ENCODE results near the gene ID1.
"Not testable (repeated sequence)": the region's sequence is repeated elsewhere in the genome, so short reads cannot be mapped to it uniquely, and the experiment has no call there.

Gene ID1

GRCh38 chr20:31573555-31574321 is 31.4 kb upstream of the ID1 start:
- DNase-seq (ENCODE audit: low spot score), result no peak

DNA sequence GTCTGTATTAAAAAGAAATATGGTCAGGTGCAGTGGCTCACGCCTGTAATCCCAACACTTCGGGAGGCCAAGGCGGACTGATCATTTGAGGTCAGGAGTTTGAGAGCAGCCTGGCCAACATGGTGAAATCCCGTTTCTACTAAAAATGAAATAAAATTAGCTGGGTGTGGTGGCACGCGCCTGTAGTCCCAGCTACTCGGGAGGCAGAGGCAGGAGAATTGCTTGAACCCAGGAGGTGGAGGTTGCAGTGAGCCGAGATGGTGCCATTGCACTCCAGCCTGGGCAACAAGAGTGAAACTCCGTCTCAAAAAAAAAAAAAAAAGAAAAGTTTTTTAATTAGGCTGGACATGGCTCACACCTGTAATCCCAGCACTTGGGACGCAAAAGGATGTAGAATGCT is 30.1 kb upstream of the ID1 start:
- DNase-seq (ENCODE audit: low spot score), result not testable (repeated sequence)

DNA sequence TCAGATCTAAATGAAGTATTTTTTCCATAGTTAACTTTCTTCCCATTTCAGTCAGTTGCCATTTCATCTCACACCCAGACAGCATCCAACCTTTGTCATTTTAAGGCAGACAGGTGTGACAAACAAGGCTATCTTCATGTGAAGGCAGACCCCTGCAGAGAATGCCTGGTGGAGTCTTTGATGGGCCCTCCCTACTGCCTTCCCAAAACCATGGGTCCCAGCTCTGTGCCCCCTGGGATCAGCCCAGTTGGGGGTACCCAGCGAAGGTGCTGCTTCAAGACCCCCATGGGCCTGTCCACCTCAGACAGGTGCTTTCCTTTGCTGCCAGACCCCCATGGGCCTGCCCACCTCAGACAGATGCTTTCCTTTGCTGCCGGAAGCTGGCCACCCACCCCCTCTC is 28.3 kb upstream of the ID1 start:
- no peak for DNase-seq (ENCODE audit: low spot score)

DNA sequence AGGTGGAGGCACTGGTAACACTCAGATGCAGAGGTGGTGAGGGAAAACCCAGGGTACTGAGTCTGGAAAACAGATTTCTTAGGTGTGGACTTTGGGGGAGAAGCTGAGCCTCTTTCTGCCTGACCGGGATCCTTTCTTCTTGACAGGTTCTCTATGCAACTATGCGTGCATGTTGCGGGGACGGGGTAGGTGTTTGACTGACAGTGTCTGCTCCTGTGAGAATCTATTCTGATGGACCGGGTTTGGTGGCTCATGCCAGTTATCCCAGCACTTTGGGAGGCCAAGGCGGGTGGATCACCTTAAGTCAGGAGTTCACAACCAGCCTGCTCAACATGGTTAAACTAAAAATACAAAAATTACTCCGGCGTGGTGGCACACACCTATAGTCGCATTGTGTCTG is 27.9 kb upstream of the ID1 start:
- DNase-seq (ENCODE audit: low spot score), result no peak

DNA sequence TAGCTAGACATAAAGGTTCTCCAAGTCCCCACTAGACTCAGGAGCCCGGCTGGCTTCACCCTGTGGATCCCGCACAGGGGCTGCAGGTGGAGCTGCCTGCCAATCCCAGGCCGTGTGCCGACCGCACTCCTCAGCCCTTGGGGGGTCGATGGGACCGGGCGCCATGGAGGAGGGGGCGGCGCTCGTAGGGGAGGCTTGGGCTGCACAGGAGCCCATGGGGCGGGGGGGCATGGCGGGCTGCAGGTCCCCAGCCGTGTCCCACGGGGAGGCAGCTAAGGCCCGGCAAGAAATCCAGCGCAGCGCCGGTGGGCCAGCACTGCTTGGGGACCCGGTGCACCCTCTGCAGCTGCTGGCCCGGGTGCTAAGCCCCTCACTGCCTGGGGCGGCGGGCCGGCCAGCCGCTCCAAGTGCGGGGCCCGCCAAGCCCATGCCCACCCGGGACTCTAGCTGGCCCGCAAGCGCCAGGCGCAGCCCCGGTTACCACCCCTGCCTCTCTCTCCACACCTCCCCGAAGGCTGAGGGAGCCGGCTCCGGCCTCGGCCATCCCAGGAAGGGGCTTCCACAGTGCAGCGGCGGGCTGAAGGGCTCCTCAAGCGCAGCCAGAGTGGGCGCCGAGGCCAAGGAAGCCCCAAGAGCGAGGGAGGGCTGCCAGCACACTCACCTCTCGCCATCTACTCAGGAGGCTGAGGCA is 26.5 kb upstream of the ID1 start:
- DNase-seq (ENCODE audit: low spot score), result no peak

GRCh38 chr20:31579245-31579644 is 25.8 kb upstream of the ID1 start:
- DNase-seq (ENCODE audit: low spot score), result no peak

DNA sequence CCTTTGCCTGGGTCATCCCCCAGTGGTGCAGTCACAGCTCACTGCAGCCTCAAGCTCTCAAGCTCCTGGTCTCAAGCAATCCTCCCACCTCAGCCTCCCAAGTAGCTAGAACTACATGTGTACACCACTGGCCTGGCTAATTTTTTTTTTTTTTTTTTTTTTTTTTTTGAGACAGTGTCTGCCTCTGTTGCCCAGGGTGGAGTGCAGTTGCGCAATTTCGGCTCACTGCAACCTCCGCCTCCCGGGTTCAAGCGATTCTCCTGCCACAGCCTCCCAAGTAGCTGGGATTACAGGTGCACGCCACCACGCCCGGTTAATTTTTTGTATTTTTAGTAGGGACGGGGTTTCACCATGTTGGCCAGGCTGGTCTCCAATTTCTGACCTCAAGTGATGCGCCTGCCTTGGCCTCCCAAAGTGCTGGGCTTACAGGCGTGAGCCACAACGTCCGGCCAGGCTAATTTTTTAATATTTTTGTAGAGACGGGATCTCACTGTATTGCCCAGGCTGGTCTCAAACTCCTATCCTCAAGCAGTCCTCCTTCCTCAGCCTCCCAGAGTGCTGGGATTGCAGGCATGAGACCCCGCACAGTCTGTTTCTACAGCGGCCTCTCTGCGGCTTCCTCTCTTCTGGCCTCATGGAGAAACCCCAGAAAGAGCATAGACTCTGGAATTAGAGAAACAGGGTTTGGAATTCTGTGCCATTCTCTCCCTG is 25.0 kb upstream of the ID1 start:
- DNase-seq (ENCODE audit: low spot score), result not testable (repeated sequence)

DNA sequence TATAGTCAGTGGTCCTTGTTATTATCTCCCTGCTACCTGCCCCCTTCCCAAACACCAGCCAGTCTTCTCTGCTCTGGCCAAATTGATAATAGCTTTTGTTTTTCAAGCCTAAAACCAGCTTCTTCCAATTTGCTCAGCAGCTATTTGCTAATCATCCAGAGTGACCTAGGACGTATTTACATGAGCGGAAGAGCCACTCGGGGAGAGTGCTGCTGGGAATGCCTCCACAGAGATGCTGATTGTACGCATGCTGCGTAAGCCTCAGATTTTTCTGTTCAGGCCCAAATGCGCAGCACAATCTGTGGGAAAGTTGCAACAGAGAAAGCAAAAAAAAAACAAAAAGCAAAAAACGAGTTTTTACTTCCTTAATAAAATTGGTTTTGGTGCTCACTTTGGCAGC is 24.4 kb upstream of the ID1 start:
- no peak for DNase-seq (ENCODE audit: low spot score)

- no peak for DNase-seq (ENCODE audit: low spot score)
Measured at GRCh38 chr20:31581391-31581790, 23.7 kb upstream of the ID1 start.

GRCh38 chr20:31587545-31588389 is 17.3 kb upstream of the ID1 start:
- DNase-seq (ENCODE audit: low spot score), result no peak

GRCh38 chr20:31590717-31591225 is 14.3 kb upstream of the ID1 start:
- no peak for DNase-seq (ENCODE audit: low spot score)

DNA sequence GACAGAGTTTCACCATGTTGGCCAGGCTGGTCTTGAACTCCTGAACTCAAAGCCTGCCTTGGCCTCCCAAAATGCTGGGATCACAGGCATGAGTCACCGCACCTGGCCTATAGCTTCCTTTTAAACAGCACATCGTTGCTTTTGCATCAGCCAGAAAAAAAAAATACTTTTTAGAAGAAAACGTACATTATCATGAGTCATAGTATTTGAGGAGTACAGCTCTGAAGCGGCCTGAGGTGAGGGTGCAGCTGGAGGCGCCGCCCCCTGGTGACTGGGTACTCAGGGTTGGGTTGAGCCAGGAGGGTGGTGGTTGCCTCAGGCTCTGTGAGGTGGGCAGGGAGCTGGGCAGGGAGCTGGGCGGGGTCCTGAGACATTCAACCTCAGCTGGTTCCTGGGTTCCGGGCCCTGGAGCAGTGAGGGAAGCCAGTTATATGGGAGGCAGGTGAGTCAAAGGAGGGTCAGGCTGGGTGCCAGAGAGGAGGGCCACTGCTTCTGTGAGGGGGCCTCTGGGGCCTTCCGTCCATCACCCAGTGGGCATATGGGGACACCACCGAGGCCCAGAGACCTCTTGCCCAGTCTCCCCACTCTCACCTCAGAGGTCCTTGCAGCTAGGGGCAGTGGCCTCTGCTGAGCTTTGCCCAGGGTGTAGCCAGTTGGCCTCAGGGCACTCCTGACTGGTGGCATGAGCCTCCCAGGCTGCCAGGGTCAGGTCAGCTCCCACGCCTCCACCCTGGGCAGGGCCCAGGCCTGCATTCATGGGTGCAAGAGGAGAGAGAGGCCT is 11.7 kb upstream of the ID1 start:
- no peak for DNase-seq (ENCODE audit: low spot score)

GRCh38 chr20:31594002-31594557 is 11.0 kb upstream of the ID1 start:
- DNase-seq (ENCODE audit: low spot score), result no peak

DNA sequence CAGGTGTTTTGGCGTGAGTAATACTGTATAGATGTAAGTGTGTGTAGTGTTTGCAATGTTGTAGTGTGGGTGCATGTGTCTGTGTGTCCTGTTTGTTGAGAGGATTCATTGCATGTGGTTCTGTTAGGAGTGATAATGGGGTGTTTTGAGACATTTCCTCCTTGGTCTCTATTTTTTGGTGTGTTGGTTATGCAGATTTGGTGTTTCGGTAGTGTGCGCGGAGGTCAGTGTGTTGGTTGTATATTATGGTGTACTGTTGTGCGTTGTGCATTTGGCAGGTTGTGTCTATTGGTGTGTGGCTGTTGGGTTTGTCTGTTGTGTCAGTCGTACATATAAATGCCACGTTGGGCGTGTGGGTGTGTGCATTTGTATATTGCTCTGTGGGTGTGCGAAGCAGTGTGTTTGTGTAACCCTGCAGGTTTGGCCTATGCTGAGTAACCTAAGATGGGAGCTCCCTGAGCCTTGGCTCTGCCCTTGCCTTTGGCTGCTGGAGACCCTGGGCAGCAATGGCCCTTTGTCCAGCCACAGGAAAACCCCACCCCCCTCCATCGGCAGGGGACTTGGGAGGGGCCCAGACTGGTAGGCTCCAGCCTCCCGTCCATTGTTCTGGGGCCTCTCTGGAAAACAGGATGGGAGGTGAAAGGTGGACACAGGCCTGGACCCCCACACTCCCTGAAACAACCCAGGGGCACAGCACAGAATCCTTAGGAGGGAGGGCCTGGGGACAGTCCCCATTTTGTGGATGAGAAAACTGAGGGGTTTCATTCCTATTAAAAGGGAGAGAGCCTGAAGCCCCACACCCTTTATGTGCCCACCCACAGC is 10.3 kb upstream of the ID1 start:
- DNase-seq (ENCODE audit: low spot score), result no peak

- no peak for DNase-seq (ENCODE audit: low spot score)
Measured at GRCh38 chr20:31595380-31595653, 9.8 kb upstream of the ID1 start.

- no peak for DNase-seq (ENCODE audit: low spot score)
Measured at GRCh38 chr20:31595654-31596411, 9.3 kb upstream of the ID1 start.

GRCh38 chr20:31596412-31596715 is 8.7 kb upstream of the ID1 start:
- not testable (repeated sequence) for DNase-seq (ENCODE audit: low spot score)

GRCh38 chr20:31596831-31597480 is 8.1 kb upstream of the ID1 start:
- no peak for DNase-seq (ENCODE audit: low spot score)

GRCh38 chr20:31597481-31597855 is 7.6 kb upstream of the ID1 start:
- DNase-seq (ENCODE audit: low spot score), result no peak
